Measurements from ENCODE around the gene SYDE1.

DNA sequence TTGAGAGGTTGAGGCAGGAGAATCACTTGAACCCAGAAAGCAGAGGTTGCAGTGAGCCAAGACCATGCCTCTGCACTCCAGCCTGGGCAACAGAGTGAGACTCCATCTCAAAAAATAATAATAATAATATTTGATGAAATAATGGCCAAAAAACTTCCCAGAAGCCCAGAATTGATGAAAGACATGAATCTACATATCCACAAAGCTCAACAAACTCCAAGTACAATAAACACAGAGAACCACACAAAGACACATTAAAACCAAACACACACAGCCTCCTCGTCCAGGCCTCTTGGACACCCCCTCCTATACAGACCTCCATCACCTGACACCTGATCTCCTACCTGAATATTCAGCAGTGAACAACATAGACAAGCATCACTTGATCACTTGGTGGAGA, 3.2 kb upstream of the SYDE1 start:
- TF ChIP-seq EZH2 (IDR thresholded peaks at IDR 0.05; ENCODE audit: insufficient read depth, poor library complexity, severe bottlenecking) (no peak), EZH2phosphoT487 (IDR thresholded peaks at IDR 0.05; ENCODE audit: insufficient read depth, low read depth) (no peak)

Data from GM23248 (cell line).